ENCODE data around the gene TRERF1.

The TRERF1 gene

DNA sequence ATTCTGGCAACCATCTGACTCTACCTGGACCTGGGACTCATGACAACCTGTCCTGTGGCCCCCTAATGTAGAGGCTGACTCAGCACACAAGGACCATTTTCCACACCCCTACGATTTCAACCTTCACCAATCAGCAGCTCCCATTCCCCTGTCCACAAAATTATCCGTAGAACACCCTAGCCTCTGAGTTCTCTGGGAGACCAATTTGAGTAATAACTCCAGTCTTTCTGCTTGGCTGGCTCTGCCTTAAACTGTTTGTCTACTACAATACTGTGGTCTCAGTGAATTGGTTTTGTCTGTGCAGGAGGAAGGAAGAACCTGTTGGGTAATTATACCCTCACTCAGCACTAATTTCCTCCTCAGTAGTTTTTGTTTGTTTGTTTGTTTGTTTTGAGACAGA is 134.7 kb downstream of the TRERF1 start:
- H3K27me3 ChIP-seq, result no peaks in the 10 kb centered on the region
- peak overlapping the region; percentile 27 to 85 (median 64); a peak in 19 of 22 replicates for H3K27ac ChIP-seq
- H3K36me3 ChIP-seq, result peaks cover 0 to 29% (median 10%) of the 10 kb centered on the region in 11 experiments; a peak in 9 of 22 replicates
- no peak for TF ChIP-seq Cebpa-rat (IDR thresholded peaks at IDR 0.05)
- no peaks in the 10 kb centered on the region for H3K9me3 ChIP-seq (replicated peaks in 1 of 11)
- peak overlapping the region; percentile 69 to 84 (median 80) for H3K4me2 ChIP-seq
- H3K9ac ChIP-seq, result peak overlapping the region in 8 of 11 experiments; percentile 18 to 65 (median 54); a peak in 12 of 22 replicates
- H3K4me3 ChIP-seq, result peak overlapping the region in 3 of 10 experiments; percentile 11 to 50 (median 14); a peak in 3 of 20 replicates
- H3K4me1 ChIP-seq, result peaks cover 13 to 71% (median 24%) of the 10 kb centered on the region in 10 experiments
- peaks cover 0 to 15% (median 0%) of the 10 kb centered on the region in 11 experiments; a peak in 4 of 22 replicates for H4K20me1 ChIP-seq

DNA sequence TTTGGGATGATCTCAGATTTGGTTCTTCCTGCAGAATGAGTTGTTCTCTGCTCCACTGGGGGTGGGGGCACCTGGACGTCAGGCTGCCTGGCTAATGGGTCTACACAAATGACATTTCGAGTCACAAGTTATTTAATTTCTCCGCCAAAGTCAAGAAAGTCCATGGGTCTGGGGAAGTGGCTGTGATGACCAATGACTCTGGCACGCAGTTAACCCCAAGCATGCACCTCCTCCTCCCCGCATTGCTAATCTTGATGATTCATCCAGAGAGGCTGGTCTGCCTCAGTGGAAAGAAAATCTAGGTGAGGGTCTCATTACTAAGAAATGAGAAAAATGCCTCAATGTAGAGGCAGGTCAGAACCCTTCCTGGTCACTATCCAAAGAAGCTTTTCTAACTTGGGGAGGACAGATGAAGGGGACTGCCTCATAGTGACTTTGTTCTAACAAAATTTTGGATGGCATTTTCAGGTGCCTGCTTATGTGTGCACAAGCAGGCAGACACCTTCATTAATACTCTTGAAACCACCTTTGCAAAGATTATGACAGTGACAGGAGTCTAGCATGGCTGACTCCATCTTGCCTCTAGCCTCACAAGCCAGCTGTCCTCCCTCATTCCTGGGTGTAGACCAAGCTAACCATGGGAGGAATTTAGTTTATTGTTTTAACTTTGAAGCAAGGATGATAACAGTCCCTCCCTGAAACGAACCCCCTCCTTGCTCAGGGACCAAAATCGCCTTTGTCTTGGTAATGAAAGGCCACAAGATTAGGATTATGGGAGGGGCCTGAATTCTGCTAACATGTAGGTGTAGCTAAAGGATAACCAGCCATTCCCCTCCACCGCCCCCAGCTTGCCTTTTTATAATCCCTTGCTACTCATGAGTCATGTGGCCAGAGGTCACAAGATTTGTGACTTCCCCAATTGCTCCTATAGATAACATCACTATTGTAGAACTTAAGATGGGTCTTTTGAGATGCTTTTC is 135.4 kb downstream of the TRERF1 start:
- Histone ChIP-seq H4K20me1 (peaks cover 0 to 15% (median 0%) of the 10 kb centered on the region in 11 experiments; a peak in 4 of 22 replicates), H3K4me2 (peak overlapping the region; percentile 69 to 84 (median 80)), H3K9ac (peak overlapping the region in 6 of 11 experiments; percentile 37 to 65 (median 60); a peak in 11 of 22 replicates), H3K27ac (peak overlapping the region; percentile 27 to 85 (median 64); a peak in 19 of 22 replicates), H3K27me3 (no peaks in the 10 kb centered on the region), H3K4me1 (peaks cover 13 to 71% (median 24%) of the 10 kb centered on the region in 10 experiments), H3K9me3 (replicated peaks in 1 of 11) (no peaks in the 10 kb centered on the region), H3K36me3 (peaks cover 0 to 33% (median 14%) of the 10 kb centered on the region in 11 experiments; a peak in 9 of 22 replicates), H3K4me3 (peak overlapping the region in 3 of 10 experiments; percentile 11 to 50 (median 14); a peak in 2 of 20 replicates)
- TF ChIP-seq Cebpa-rat (IDR thresholded peaks at IDR 0.05), result no peak

DNA sequence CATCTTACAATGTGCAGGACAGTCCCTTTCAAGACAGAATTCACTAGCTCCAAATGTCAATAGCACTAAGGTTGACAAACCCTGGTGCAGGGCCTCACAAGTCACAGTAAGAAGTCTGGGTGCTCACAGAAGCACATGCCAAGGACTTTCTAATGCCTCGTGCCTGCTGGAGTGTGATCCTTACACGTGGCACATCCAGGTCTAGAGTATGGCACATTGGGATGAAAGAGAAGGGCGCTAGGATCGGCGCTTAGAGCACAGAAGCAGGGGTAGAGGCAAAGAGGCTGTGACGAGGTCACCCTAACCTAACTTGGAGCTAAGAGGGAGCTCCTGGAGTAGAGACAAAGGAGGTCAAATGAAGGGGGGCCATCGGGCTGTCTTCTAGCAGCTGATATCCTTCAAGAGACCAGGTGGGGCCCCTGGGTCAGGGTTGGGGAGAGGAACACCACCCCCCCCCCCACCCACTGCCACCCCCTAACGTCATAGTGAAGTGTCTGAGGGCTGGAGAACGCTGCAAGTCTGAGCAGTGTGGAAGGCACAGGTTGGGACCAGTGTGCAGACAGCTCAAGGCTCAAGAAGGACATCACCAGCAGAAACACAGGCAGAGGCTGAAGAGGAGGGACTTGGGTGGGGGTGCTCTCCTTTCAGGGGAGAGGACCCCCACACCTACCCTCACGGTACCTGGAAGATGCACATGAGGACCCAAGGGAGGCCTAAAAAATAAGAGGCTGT is 136.3 kb downstream of the TRERF1 start:
- H3K4me2 ChIP-seq, result peak overlapping the region in 6 of 11 experiments; percentile 78 to 84 (median 81); a peak in 11 of 22 replicates
- peaks cover 13 to 71% (median 24%) of the 10 kb centered on the region in 10 experiments for H3K4me1 ChIP-seq
- H3K4me3 ChIP-seq, result no peak overlapping the region
- no peaks in the 10 kb centered on the region for H3K27me3 ChIP-seq
- peak overlapping the region in 7 of 11 experiments; percentile 7 to 82 (median 64); a peak in 6 of 22 replicates for H3K27ac ChIP-seq
- no peaks in the 10 kb centered on the region for H3K9me3 ChIP-seq (replicated peaks in 1 of 11)
- TF ChIP-seq Cebpa-rat (IDR thresholded peaks at IDR 0.05), result no peak
- H4K20me1 ChIP-seq, result peaks cover 0 to 15% (median 0%) of the 10 kb centered on the region in 11 experiments; a peak in 4 of 22 replicates
- peaks cover 0 to 37% (median 14%) of the 10 kb centered on the region in 11 experiments; a peak in 9 of 22 replicates for H3K36me3 ChIP-seq
- H3K9ac ChIP-seq, result no peak overlapping the region

DNA sequence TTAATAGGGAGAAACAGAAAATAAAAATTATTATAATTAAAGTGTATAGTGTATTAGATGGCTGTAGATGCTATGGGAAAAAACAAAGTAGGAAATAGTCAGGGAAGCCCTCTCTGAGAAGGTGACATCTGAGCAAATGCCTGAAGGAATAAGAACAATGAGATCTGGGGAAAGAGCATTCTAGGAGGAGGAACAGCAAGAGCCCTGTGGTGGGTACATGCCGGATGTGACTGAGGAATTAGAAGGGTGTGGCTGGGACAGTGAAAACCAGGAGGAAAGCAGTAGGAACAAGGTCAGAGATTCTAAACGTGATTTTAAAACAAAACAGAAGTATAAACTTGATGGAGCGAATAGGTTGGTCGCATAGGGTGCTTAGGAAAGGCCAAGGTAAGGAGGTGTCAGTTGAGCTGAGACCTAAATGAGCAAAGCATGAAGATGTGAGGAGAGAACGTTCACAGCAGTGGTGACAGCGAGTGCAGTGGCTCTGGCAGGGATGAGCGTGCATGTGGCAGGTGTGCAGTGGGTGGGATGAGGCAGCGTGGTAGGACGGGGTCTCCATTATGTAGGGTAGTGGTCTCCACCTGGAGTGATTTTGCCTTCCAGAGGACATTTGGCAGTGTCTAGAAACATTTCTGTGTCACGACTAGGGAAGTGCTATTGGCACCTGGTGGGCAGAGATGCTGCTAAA is 137.0 kb downstream of the TRERF1 start:
- peaks cover 0 to 37% (median 14%) of the 10 kb centered on the region in 11 experiments; a peak in 9 of 22 replicates for H3K36me3 ChIP-seq

DNA sequence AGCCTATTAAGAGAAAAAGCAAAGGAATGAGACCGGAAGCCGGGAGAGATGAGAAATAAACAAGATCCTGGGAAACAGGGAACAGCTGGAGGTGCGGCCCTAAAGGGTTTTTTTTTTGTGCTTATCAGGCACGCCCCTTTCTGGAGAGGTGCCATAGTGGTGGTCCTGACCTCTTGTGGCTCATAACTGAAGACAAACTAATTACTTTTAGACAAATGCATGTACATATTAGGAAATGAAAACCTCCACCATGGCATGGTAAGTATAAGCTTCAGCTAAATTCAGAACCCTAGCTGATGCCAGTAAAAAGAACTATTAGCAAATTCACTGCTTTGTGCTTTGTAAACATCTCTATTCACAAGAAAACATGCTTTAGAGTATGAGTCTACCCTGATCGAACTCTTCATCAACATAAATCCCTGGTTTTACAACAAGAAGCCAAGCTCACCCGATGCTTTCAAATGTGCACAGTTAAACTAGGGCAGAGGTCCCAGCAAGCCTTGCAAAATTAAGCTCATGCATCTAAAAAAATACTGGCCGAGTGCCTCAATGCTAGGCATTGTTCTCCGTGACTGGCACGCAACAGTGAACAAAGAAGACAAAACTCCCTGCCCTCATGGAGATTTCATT is 137.7 kb downstream of the TRERF1 start:
- peak overlapping the region in 2 of 11 experiments; percentile 30 to 53; a peak in 2 of 22 replicates for H3K4me2 ChIP-seq

More for the DNA sequence above, 137.0 kb downstream of the TRERF1 start:
- TF ChIP-seq Cebpa-rat (IDR thresholded peaks at IDR 0.05), result no peak
- H3K4me2 ChIP-seq, result peak overlapping the region in 2 of 11 experiments; percentile 80 to 82; a peak in 2 of 22 replicates
- H3K27me3 ChIP-seq, result no peaks in the 10 kb centered on the region
- peaks cover 13 to 71% (median 24%) of the 10 kb centered on the region in 10 experiments for H3K4me1 ChIP-seq
- no peaks in the 10 kb centered on the region for H3K9me3 ChIP-seq (replicated peaks in 1 of 11)
- H3K27ac ChIP-seq, result no peak overlapping the region
- no peak overlapping the region for H3K4me3 ChIP-seq
- H3K9ac ChIP-seq, result no peak overlapping the region
- peaks cover 0 to 15% (median 0%) of the 10 kb centered on the region in 11 experiments; a peak in 4 of 22 replicates for H4K20me1 ChIP-seq

DNA sequence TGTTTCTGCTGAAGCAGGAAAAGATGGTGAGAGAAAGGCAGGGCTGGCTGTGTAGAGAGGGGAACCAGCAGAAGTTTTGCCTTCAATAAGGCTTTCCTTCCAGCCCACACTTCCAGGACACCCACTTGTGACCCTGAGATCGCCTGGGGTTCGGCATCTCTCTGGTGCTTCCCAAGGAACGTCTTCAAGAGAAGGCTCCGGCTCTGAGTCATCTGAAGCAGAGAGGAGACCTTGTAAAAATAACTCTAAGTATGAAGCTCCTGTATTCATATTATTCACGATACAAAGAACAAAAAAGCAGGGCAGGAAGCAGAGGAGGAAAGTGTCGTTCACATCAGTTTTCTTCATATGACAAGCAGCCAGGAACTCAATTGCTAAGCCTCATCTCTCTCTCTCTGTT is 138.7 kb downstream of the TRERF1 start:
- peak overlapping the region in 1 of 11 experiments; percentile 41; a peak in 1 of 22 replicates for H3K9ac ChIP-seq
- 0 out of 22 replicates have a peak overlapping the region, but pooled peaks of 1 of the 11 experiments have one; percentile 14 for H3K27ac ChIP-seq
- H3K4me3 ChIP-seq, result no peak overlapping the region
- H4K20me1 ChIP-seq, result peaks cover 0 to 15% (median 0%) of the 10 kb centered on the region in 11 experiments; a peak in 4 of 22 replicates
- H3K27me3 ChIP-seq, result no peaks in the 10 kb centered on the region
- peaks cover 0 to 27% (median 14%) of the 10 kb centered on the region in 11 experiments; a peak in 8 of 22 replicates for H3K36me3 ChIP-seq
- no peaks in the 10 kb centered on the region for H3K9me3 ChIP-seq (replicated peaks in 1 of 11)
- peaks cover 13 to 59% (median 22%) of the 10 kb centered on the region in 10 experiments for H3K4me1 ChIP-seq
- H3K4me2 ChIP-seq, result peak overlapping the region in 2 of 11 experiments; percentile 30 to 53; a peak in 4 of 22 replicates
- TF ChIP-seq Cebpa-rat (IDR thresholded peaks at IDR 0.05), result no peak

More for the DNA sequence above, 137.7 kb downstream of the TRERF1 start:
- Histone ChIP-seq H3K36me3 (peaks cover 0 to 32% (median 14%) of the 10 kb centered on the region in 11 experiments; a peak in 9 of 22 replicates), H3K4me3 (no peak overlapping the region), H3K27me3 (no peaks in the 10 kb centered on the region), H3K9me3 (replicated peaks in 1 of 11) (no peaks in the 10 kb centered on the region), H4K20me1 (peaks cover 0 to 15% (median 0%) of the 10 kb centered on the region in 11 experiments; a peak in 4 of 22 replicates), H3K27ac (no peak overlapping the region), H3K4me1 (peaks cover 13 to 69% (median 24%) of the 10 kb centered on the region in 10 experiments), H3K9ac (no peak overlapping the region)
- TF ChIP-seq Cebpa-rat (IDR thresholded peaks at IDR 0.05), result no peak

DNA sequence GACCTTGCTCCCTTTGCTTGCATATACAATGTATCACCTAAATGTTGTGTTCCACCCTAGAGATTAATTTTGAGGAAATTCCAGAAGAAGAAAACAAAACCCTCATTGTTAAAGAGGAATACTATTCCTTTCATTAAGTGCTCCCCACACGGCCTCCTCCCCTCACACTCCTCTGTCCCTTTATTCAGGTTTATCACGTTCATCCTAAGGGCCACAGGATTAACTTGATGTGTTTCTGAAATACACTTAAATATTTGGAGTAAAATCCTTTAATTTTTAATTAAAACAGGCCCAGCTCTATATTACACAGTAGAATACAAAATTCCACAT is 144.6 kb downstream of the TRERF1 start:
- Histone ChIP-seq H3K9me3 (replicated peaks in 1 of 11) (no peaks in the 10 kb centered on the region), H3K4me1 (peaks cover 0 to 6% (median 0%) of the 10 kb centered on the region in 10 experiments; a peak in 2 of 20 replicates), H3K4me3 (no peak overlapping the region), H4K20me1 (peaks cover 0 to 29% (median 4%) of the 10 kb centered on the region in 11 experiments; a peak in 9 of 22 replicates), H3K27ac (no peak overlapping the region), H3K4me2 (no peak overlapping the region), H3K36me3 (peaks cover 0 to 14% (median 4%) of the 10 kb centered on the region in 11 experiments; a peak in 8 of 22 replicates), H3K27me3 (no peaks in the 10 kb centered on the region), H3K9ac (no peak overlapping the region)
- TF ChIP-seq Cebpa-rat (IDR thresholded peaks at IDR 0.05), result no peak
